ENCODE results near the gene EGFL6.

Gene EGFL6, protein sequence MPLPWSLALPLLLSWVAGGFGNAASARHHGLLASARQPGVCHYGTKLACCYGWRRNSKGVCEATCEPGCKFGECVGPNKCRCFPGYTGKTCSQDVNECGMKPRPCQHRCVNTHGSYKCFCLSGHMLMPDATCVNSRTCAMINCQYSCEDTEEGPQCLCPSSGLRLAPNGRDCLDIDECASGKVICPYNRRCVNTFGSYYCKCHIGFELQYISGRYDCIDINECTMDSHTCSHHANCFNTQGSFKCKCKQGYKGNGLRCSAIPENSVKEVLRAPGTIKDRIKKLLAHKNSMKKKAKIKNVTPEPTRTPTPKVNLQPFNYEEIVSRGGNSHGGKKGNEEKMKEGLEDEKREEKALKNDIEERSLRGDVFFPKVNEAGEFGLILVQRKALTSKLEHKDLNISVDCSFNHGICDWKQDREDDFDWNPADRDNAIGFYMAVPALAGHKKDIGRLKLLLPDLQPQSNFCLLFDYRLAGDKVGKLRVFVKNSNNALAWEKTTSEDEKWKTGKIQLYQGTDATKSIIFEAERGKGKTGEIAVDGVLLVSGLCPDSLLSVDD

DNA sequence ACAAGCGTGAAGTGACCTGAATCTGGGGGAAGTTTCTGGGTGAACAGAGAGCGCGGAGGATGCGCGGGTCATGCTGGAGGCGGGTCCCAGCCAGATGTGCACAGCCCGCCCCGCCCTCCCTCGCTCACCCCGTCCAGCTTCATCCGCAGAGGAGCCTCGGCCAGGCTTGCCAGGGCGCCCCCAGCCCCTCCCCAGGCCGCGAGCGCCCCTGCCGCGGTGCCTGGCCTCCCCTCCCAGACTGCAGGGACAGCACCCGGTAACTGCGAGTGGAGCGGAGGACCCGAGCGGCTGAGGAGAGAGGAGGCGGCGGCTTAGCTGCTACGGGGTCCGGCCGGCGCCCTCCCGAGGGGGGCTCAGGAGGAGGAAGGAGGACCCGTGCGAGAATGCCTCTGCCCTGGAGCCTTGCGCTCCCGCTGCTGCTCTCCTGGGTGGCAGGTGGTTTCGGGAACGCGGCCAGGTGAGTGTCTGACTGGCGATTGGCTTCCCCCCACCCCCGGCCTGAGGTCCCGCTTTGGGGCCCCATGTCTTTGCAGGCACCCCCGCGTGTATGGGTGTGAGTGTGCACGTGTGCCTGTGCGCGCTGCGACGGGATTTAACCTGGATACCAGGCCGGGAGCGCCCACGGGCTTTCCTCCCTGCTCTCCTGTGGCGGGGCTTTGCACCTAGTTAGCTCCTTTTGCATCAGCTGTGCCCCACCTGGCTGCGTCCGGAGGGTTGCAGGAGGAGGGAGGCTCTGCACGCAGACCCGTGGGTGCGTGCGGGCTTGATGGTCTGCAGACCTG is at the start of gene EGFL6:
Gene EGFL6, plus strand, starts transcription at position 123 of the 782 bp plus-strand sequence. Its CDS starts 261 bp downstream, at position 384.
- in situ Hi-C loops (cut with HindIII; ENCODE audit: low sequenced_read_pairs): no loop called here

DNA sequence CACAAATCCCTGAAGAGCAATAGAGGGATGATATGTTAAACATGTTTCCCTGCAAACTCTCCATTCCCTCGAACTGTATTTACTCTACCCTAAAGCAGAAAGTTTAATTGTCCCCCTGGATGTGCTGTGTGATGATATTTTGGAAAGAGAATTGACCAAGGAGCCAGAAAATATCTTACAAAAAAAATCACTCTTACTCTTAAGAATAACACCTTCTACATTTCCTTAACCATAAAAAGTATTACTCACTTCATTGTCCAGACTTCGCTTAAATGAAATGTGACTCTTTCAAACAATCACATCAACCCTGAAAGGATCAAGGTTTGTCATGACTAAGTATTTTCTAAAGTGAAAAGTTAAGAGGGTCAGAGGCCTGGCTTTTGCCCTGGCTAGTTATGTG is 49.0 kb upstream of the EGFL6 start:
- in situ Hi-C loops (cut with HindIII; ENCODE audit: low sequenced_read_pairs): no loop called here

DNA sequence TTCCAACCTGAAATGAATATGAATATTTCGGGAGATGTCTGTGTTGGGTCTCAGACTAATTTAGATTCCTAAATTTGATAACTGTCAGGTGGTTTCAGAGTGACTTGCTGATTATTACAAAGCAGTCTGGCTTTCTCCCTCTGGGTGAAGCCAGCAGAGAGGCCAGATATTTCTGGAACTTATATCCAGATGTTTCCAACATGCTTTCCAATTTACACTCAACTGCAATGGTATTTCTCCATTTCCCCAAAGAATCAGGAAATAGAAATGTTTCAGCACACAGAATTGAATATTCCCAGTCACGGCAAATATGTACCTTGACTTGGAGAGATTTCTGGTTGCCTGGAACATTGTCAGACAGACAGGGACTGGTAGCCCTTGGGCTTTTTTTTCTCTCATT is 48.5 kb upstream of the EGFL6 start:
- in situ Hi-C loops (cut with HindIII; ENCODE audit: low sequenced_read_pairs): no loop called here

DNA sequence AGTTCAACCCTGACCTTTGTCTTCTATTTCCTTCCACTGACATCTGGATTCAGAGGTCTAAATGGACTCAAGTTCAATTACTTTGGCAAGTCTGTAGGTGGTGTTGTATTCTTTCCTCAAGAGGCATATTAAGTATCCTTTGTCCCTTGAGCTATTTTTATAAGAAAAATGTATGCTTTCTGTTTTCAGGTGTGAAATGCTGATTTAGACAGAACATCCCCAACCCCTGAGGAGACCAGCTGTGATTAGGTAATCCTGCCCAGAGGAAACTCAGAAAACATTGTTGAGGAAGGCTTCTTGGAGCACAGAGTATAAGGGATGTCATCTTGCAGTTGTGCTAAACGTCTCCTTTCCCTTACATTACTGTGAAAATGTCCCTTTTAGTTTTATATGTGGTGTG is 46.6 kb upstream of the EGFL6 start:
- in situ Hi-C loops (cut with HindIII; ENCODE audit: low sequenced_read_pairs): no loop called here

DNA sequence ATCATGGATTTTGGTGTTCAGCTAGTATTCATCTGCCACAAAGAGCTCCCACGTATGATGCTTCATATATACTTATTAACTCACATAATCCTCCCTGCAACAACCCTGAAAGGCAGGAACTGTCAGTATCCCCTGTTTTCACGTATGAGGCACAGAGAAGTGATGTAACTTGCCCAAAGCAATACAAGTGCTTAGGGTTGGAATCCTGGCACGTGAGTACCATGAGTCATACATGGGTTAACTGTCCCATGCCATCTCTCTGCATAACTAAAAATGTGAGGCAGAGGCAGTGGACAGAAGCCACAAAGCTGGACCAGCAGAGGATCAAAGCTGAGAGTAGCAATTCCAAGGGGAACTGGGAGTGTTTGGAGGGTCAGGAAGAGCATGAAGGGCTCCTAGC is 35.7 kb upstream of the EGFL6 start:
- in situ Hi-C loops (cut with HindIII; ENCODE audit: low sequenced_read_pairs): no loop called here

DNA sequence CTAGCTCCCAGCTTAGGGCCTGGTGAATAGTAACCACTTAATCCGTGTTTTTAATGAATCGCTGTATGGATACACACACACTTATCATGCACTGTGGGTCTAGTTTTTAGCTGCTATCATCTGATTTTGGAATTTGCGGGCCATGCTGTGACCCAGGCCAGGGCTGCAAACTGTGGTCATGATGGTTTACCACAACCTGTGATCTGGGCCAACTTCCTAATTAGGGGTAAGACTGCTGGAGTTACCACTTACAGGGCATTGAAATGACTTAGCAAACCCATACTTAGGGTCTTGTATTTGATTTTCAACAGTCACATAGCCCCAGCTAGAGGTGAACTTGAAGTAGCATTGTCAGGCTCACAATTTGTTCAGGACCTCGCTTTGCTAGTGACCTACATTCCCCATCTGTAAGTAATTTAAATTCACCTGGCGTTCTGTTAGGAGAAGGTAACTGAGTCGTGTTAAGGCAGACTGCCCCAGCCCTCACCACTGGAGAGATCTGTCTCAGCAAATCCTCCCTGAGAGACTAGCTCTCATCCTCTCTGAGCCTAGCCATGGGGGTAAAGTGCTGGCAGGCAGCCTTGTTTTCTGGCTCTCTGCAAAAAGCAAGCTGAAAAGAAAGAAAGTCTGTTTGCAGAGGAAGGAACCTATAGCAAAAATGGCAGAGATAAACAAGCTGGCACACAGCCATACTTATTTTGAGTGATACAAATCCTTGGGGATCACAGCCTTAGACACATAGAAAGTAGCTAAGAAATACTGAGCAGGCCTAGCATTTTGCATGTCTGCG is 33.8 kb upstream of the EGFL6 start:
- in situ Hi-C loops (cut with HindIII; ENCODE audit: low sequenced_read_pairs): no loop called here

DNA sequence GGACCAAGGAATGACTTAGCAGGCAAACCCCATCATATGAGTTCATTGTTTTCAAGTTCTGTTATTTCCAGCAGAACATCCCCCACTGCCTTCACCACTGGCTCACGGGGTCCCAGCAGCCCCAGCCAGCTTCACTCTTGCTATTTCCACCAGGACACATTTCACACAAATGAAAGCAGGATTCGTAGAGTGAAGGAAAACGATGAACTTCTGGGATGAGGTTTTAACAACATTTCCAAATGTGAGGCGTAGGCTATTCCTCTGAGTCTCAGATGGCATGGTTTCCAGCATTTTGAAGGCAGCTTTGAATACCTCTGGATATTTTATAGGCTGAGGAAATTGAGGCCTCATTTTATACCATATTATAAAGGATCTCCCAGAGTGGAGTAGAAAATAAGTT is 32.9 kb upstream of the EGFL6 start:
- in situ Hi-C loops (cut with HindIII; ENCODE audit: low sequenced_read_pairs): no loop called here

DNA sequence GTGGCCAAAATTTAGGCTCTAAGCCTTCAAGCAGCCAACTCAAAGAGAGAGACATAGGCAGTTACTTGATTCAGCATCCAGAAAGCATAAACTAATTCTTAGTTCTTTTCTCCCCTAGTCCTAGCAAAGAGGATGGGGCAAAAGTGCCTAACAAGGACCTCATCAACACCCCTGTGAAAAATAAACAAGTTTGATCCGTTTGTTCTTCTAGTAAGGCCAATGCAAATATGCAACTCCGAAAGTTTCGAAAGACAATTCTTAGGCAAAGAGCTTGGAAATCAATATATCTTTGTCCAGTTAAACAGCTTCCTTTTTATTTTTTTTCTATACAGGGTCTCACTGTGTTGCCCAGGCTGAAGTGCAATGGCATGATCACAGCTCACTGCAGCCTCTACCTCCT is 31.0 kb upstream of the EGFL6 start:
- in situ Hi-C loops (cut with HindIII; ENCODE audit: low sequenced_read_pairs): no loop called here

DNA sequence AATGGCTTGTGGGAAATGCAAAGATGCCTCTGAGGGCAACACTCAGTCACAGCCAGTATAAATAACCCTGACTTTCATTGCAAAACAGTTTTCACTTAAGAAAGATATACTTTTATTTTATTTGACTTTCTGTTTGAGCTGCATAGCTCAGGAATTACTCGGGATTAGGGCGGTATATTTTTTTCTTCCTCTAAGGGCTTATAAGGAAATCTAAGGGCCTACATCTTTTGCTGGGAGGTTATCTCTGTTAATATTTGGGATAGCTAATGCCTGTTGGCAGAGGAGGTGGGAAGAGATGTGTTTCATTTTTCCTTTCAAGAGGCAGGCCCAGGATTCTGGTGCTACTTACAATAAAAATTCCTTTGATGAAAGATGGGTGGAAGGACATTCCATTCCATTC is 28.8 kb upstream of the EGFL6 start:
- in situ Hi-C loops (cut with HindIII; ENCODE audit: low sequenced_read_pairs): no loop called here

DNA sequence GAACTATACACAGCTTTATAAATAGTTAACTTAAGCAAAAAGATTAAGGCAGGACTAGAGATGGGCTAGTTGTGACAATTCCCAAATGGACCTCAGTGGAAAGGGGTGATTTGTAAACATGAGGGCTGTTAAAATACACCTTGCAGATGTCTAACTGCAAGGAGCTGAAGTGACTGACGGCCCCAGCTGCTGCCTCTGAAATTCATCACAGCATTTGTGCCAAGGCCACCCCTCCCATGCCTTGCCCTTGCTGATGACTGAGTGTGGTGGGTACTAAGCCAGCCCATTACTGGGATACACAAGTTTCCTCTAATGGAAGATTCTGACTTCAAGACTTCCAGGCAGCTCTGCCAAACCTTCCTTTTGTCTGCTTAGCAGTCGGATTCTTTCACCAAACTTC is 23.7 kb upstream of the EGFL6 start:
- in situ Hi-C loops (cut with HindIII; ENCODE audit: low sequenced_read_pairs): no loop called here

DNA sequence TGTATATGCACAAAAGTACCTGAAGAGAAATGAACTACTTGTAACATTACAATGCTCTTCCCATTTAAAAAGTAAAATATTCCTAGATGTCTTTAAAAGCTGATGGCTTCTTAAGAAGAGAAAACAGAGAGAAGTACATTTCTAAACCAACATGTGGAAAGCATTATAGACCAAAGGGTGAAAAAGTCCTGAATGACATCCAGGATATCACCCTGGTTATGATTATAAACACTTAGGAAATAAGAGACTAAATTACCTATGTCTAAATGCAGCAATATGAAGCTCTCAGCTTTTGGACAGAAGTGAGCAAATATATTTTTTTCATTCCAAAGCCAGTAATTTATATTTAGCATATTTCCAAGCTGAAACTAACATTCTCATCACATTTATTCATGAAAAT is 21.7 kb upstream of the EGFL6 start:
- in situ Hi-C loops (cut with HindIII; ENCODE audit: low sequenced_read_pairs): no loop called here

DNA sequence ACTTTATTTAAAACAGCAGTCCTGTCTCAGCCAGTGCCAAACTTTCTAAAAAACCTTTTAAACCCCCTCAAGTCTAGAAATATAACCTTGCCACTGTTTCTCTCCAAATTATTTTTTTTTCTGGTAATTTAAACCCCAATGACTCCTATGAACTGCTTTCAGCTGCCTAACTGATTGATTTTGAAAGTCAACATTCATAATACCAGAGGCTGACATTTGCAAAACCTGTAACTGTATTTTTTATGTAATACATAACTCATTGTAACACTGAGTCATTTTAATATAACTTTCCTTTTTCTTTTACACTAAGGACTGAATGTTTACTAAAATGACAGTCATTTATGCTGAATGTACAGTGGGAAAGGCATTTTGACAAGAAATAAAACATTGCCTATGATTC is 19.1 kb upstream of the EGFL6 start:
- in situ Hi-C loops (cut with HindIII; ENCODE audit: low sequenced_read_pairs): no loop called here

DNA sequence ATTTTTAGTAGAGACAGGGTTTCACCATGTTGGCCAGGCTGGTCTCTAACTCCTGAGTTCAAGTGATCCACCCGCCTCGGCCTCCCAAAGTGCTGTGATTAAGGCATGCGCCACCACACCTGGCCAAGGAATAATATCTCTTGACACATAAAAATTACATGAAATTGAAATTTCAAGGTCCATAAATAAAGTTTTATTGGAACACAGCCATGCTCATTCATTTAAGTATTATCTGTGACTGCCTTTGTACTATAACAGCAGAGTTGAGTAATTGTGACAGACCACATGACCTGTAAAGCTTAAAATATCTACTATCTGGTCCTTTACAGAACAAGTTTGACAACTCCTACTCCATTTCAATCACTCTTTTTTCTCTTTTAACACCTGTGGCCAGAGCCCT is 17.8 kb upstream of the EGFL6 start:
- in situ Hi-C loops (cut with HindIII; ENCODE audit: low sequenced_read_pairs): no loop called here

DNA sequence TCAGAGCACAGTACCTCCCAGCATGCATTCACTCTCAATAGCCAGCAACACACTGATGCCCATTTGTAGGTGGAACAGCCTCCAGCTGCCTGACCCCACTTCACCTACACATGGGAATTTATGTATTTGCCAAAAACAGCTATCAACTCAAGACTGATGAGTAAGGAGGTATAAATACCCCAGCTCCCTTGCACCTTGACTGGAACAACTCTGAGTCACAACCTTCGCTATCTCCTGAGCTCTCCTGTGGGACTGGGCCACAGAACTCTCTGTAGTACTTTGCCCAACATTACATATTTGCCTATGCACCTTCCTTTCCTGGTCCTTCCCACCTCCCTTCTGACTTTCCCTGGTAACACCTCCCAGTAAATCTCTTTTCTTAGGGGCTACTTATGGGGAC is 16.5 kb upstream of the EGFL6 start:
- in situ Hi-C loops (cut with HindIII; ENCODE audit: low sequenced_read_pairs): no loop called here

DNA sequence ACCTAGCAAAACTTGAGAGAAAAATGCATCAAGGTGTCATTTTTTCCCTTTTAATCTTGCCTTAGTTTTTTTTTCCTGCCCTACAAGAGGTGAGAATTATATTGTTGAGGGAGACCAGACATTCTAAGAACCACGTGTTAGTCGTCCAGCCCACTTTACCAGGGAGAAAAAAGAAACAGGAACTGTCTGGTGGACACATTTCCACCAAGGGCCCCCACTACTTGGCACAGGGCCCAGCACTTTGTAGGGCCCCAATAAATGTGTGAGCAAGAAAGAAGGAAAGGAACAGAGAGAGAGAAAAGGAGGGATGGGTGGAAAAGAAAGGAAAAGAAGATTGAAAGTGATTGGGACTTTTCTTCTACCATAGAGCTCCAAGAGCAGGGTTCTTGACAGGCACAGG is 3.9 kb upstream of the EGFL6 start:
- in situ Hi-C loops (cut with HindIII; ENCODE audit: low sequenced_read_pairs): no loop called here

DNA sequence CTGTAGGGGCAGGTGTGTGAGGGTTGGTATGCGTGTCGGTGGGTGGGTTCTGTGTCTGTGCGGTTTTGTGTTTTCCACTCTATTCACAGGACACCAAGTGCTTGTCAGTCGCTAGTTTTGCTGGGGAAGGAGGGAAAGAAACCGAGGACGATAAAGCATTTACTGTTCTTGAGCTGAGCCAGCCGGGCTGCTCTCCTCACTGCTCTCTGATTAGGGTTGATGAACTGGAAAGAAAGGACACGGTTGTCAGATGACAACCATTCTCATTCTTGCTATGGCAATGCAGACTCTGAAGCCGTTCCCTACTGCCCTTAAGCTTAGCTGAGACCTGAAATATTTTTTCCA is 832 bp downstream of the EGFL6 start:
- in situ Hi-C loops (cut with HindIII; ENCODE audit: low sequenced_read_pairs): no loop called here

DNA sequence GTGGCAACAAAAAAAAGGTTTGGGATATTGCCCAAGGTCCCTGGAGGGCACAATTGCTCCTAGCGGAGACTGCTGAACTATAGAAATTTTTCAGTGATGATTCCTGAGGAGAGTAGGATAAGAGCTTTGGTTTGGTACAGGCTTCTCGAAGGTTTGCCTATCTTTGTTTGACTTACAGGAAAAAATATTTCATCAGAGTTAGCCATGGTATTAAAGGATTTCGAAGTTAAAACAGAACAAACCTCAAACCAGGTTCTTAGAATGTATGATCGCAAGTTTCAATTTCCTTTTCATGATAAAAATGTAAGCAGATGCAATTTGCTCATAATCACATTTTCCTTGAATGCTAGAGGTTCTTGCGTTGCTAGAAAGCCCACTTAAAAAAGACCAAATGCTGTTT is 1.7 kb downstream of the EGFL6 start:
- in situ Hi-C loops (cut with HindIII; ENCODE audit: low sequenced_read_pairs): no loop called here

DNA sequence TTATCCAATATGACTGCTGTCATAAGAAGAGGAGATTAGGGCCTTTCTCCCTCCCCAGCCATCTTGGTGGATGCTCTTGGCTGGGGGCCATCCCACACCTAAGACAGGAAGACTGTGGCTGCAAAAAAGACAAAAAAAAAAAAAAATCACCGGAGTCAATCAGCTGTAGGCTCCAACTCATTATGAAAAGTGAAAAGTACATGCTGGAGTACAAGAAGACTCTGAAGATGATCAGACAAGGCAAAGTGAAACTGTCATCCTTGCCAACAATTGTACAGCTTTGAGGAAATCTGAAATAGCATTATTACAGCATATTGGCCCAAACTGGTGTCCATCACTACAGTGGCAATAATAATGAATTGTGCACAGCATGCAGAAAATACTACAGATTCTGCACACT is 5.2 kb downstream of the EGFL6 start:
- in situ Hi-C loops (cut with HindIII; ENCODE audit: low sequenced_read_pairs): no loop called here

DNA sequence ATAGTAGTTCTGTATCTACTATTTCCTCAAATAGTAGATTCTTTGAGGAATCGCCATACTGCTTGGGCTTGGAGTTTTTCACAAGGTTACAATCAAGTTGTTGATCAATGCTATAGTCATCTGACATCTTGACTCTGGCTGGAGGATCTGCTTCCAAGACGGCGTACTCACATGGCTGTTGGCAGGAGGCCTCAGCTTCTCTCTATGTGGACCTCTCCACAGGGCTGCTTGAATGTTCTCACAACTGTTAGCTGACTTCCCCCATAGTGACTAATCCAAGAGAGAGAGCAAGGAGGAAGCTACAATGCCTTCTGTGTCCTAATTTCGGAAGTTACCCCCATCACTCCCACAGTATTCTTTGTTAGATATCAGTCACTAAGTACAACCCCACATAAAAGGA is 10.3 kb downstream of the EGFL6 start:
- in situ Hi-C loops (cut with HindIII; ENCODE audit: low sequenced_read_pairs): no loop called here

DNA sequence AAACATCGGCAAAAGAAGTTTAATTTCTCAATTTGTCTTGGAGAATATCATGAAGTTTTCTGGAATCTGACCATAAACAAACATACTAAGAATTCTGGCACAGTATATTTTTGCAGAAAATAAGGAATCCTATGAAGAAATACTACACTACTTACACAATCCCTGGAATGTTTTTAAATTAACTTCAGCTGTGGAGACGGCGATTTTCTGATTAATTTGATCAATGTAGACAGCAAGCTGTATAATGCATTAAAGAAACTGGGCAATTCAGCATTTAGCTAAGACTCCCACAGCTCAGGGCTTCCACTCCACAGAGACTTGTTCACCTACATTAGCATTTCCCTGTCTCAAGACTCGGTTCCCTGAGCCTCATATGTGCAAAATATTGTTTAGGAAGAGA is 12.2 kb downstream of the EGFL6 start:
- in situ Hi-C loops (cut with HindIII; ENCODE audit: low sequenced_read_pairs): no loop called here

DNA sequence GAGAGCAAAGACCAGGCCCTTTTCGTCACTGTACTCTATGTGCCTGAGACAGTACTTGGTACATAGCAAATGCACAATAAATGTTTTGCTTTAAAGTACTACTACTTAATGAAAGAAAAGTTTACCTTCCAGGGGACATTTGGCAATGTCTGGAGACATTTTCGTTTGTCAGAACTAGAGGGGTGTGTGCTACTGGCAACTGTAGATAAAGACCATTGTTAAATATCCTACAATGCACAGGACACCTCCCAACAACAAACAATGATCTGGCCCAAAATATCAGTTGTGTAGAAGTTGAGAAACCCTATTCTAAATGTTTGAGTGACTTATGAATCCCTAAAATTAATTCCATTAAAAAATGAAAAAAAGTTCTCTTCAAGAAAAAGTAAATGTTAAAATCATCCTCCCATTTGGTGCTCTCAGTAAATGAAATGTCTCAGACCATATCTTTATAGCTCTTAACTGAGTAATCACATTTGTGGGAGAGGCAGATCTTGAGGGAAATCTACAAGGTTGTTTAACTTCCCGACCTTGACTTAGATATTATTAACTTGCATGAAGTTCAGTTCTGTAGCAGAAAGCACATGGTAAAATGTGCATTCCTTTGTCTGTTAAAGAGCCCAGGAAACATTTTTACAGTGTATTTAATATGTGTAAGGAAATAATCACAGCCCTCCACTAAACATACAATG is 18.5 kb downstream of the EGFL6 start:
- in situ Hi-C loops (cut with HindIII; ENCODE audit: low sequenced_read_pairs): no loop called here
